HepG2 (cell line): ENCODE measurements around the gene HIVEP2. TPM values are rescaled to one million over a fixed set of nuclear protein-coding genes. Genes with fewer than 3 reads are reported as not detected.

Experiments
- CBFB ChIP-seq: sonication (generic); formaldehyde crosslinking; IDR thresholded peaks from 2 replicates; pipeline ENCODE4 v1.4.0; 2020; ENCODE audit warnings: missing genetic modification reagents
- CBX1 ChIP-seq: IDR thresholded peaks from one replicate; pipeline ENCODE4 v1.6.1; 2016; ENCODE audit warnings: antibody characterized with exemption, low read depth
- CREM ChIP-seq, 2 experiments: sonication (generic) in 1 of 2; formaldehyde crosslinking in 1 of 2; IDR thresholded peaks; 2 replicates each; pipeline versions ENCODE4 v1.4.0 to v1.6.1; 2016 to 2020; ENCODE audit warnings: antibody characterized with exemption in 1 of 2, mild to moderate bottlenecking in 1 of 2, missing genetic modification reagents in 1 of 2
- EHMT2 ChIP-seq: fragments of 200-600 bp; sonication (generic); IDR thresholded peaks from 2 replicates; pipeline ENCODE4 v1.7.0; 2017; ENCODE audit warnings: antibody characterized with exemption, low read depth, low read length, borderline replicate concordance
- GLI4 ChIP-seq: sonication (generic); formaldehyde crosslinking; IDR thresholded peaks from 2 replicates; pipeline ENCODE4 v1.5.1; 2020; ENCODE audit warnings: missing genetic modification reagents, mild to moderate bottlenecking, moderate library complexity, borderline replicate concordance
- HDAC2 ChIP-seq: sonication (generic); formaldehyde crosslinking; IDR thresholded peaks from 2 replicates; pipeline ENCODE4 v1.4.0; 2020; ENCODE audit warnings: missing genetic modification reagents
- IKZF1 ChIP-seq: fragments of 450-650 bp; IDR thresholded peaks from 2 replicates; pipeline ENCODE4 v1.7.1; 2016
- KIAA2018 ChIP-seq: sonication (generic); formaldehyde crosslinking; IDR thresholded peaks from 2 replicates; pipeline ENCODE4 v1.5.0; 2020; ENCODE audit warnings: mild to moderate bottlenecking, missing genetic modification reagents, borderline replicate concordance
- KLF16 ChIP-seq, 2 experiments: sonication (generic) in 1 of 2; formaldehyde crosslinking in 1 of 2; IDR thresholded peaks; 2 replicates each; pipeline versions ENCODE4 v1.6.1 to v1.8.0; 2016 to 2023; ENCODE audit warnings: missing genetic modification reagents in 2 of 2, missing compliant biosample characterization in 1 of 2
- SNRNP70 ChIP-seq: fragments of 200-400 bp; formaldehyde crosslinking; IDR thresholded peaks from 2 replicates; pipeline ENCODE4 v1.6.1; 2017; ENCODE audit warnings: mild to moderate bottlenecking, low read depth, low read length, moderate library complexity
- TRIM22 ChIP-seq: fragments of 450-650 bp; IDR thresholded peaks from 2 replicates; pipeline ENCODE4 v1.6.1; 2017
- WIZ ChIP-seq: sonication (generic); formaldehyde crosslinking; IDR thresholded peaks from 2 replicates; pipeline ENCODE4 v1.5.1; 2020; ENCODE audit warnings: mild to moderate bottlenecking, missing genetic modification reagents
- XBP1 ChIP-seq: sonication (generic); formaldehyde crosslinking; IDR thresholded peaks from 2 replicates; pipeline ENCODE4 v1.5.0; 2020; ENCODE audit warnings: missing genetic modification reagents
- ZNF737 ChIP-seq: sonication (generic); formaldehyde crosslinking; IDR thresholded peaks from 2 replicates; pipeline ENCODE4 v1.5.0; 2020; ENCODE audit warnings: missing genetic modification reagents, mild to moderate bottlenecking, borderline replicate concordance
- ZNF773 ChIP-seq: sonication (generic); formaldehyde crosslinking; IDR thresholded peaks from 2 replicates; pipeline ENCODE4 v1.4.0; 2020; ENCODE audit warnings: missing genetic modification reagents, borderline replicate concordance
- polyA plus RNA-seq, 8 experiments: library from polyadenylated mRNA; depleted of rRNA in 3 of 8; stranded (reverse) in 7 of 8; unstranded in 1 of 8; fragments of >200 nt; fragmentation: Illumina TruSeq in 4 of 8; extraction: Trizol in 4 of 8; gene quantifications; 2 replicates each; pipeline versions ENCODE4 v1.2.1 to v1.2.3, GENCODE V29; 2011 to 2016; ENCODE audit warnings: low read depth in 4 of 8, missing spikeins in 1 of 8, mixed read lengths in 1 of 8; ENCODE audit not compliant: insufficient read depth in 1 of 8
- total RNA-seq, 5 experiments: library from RNA; depleted of rRNA; stranded (reverse); fragments of >200 nt; fragmentation: Illumina TruSeq; extraction: Trizol; gene quantifications; 2 replicates each; pipeline ENCODE4 v1.2.3, GENCODE V29; 2016; ENCODE audit warnings: low read depth in 1 of 5
- TF ChIP-seq, protein P1 (sequence below): sonication (generic); formaldehyde crosslinking; IDR thresholded peaks from 2 replicates; pipeline ENCODE4 v1.5.1; 2020; ENCODE audit warnings: missing genetic modification reagents, mild to moderate bottlenecking, borderline replicate concordance

The HIVEP2 gene
- total and polyA plus RNA-seq, 2 of the 13 experiments (the other 11 are each of a cell fraction or from before 2014, with no cell fraction given), result 3.4 to 12.9 TPM

DNA sequence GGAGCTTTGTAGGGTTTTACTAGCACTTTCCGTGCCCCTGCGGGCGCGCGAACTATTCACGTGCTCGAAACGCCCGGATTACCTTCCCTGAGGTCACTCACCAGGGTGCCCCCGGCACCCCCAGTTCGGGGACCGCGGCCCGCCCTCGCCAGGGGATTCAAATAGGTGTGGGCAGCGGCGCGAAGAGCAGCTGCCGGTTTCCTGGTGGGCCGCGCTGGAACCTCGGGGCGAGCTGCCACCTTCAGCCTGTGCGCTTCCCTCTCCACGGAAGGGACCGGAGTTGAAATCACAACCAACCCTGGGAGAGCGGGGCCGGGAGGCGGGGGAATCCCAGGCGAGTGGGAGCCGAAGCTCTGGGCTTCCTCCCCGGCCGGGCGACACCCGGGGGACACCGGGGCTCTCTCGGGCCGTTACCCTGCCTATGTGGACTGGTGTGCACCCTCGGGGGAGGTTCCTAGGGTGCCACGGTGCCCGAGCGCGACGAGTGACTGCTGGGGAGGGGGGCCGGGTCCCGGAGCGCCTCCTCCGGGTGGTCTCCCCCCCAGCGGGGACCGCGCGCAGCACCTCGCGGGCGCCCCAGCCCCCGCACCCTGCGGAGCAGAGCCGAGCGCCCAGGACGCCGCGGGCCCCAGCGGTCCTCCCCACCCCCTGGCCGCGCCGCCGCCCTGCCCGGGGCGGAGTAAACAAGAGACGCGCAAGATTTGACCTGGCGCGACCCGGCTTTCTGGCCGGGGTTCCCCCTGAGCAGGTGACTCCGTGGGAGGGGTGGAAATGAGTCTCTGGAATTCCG, 2.1 kb upstream of the HIVEP2 start (continued):
- TF ChIP-seq KIAA2018 (CRISPR knock-in tag) (no peak), EHMT2 (no peak), KLF16 (CRISPR knock-in tag; IDR thresholded peaks at IDR 0.05) (peak in 1 of 2 experiments; percentile 39; a peak in 1 of 4 replicates), CBFB (CRISPR knock-in tag) (no peak), IKZF1 (no peak), TRIM22 (no peak), SNRNP70 (no peak), CREM (IDR thresholded peaks at IDR 0.05) (peak; percentile 50; the same call in 1 of the 2 replicates), CREM (CRISPR knock-in tag; IDR thresholded peaks at IDR 0.05) (no peak), ZNF737 (CRISPR knock-in tag) (no peak), CBX1 (no peak), XBP1 (CRISPR knock-in tag) (no peak; the same call in 1 of the 2 replicates), ZNF773 (peak; percentile 31; the same call in 1 of the 2 replicates), HDAC2 (CRISPR knock-in tag) (peak; percentile 54; the same call in 1 of the 2 replicates), WIZ (no peak; the same call in 1 of the 2 replicates), GLI4 (no peak; the same call in 1 of the 2 replicates)
- TF ChIP-seq, protein P1, sequence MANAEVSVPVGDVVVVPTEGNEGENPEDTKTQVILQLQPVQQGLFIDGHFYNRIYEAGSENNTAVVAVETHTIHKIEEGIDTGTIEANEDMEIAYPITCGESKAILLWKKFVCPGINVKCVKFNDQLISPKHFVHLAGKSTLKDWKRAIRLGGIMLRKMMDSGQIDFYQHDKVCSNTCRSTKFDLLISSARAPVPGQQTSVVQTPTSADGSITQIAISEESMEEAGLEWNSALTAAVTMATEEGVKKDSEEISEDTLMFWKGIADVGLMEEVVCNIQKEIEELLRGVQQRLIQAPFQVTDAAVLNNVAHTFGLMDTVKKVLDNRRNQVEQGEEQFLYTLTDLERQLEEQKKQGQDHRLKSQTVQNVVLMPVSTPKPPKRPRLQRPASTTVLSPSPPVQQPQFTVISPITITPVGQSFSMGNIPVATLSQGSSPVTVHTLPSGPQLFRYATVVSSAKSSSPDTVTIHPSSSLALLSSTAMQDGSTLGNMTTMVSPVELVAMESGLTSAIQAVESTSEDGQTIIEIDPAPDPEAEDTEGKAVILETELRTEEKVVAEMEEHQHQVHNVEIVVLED (CRISPR knock-in tag), result no peak
